Measurements from ENCODE around the gene KCTD6. TPM values are rescaled to one million over a fixed set of nuclear protein-coding genes. Genes with fewer than 3 reads are reported as not detected.

KCTD6 gene
- total RNA-seq, 1 experiment from 2014 or later, result 8.9 TPM

- H3K36me3 ChIP-seq, result peaks cover 5% of the 10 kb centered on the region
- no peaks in the 10 kb centered on the region for H3K27me3 ChIP-seq (replicated peaks)
- no peak overlapping the region for H3K27ac ChIP-seq
- peaks cover 25% of the 10 kb centered on the region for H3K4me1 ChIP-seq (replicated peaks)
- H3K9me3 ChIP-seq (replicated peaks), result no peaks in the 10 kb centered on the region
- no peak for DNase-seq (ENCODE audit: low read depth in 1 of 2, low spot score in 2 of 2)
- no peak overlapping the region for H3K4me3 ChIP-seq
These were observed 3.2 kb downstream of the KCTD6 start for GRCh38 chr3:58495101-58495500.

GRCh38 chr3:58496206-58496857, 4.4 kb downstream of the KCTD6 start:
- no peak overlapping the region for H3K27ac ChIP-seq
- H3K27me3 ChIP-seq (replicated peaks), result no peaks in the 10 kb centered on the region
- no peak for DNase-seq (ENCODE audit: low read depth in 1 of 2, low spot score in 2 of 2)
- H3K36me3 ChIP-seq, result peaks cover 11% of the 10 kb centered on the region
- no peak overlapping the region for H3K4me3 ChIP-seq
- peaks cover 18% of the 10 kb centered on the region for H3K4me1 ChIP-seq (replicated peaks)
- no peaks in the 10 kb centered on the region for H3K9me3 ChIP-seq (replicated peaks)

- peaks cover 16% of the 10 kb centered on the region for H3K4me1 ChIP-seq (replicated peaks)
- H3K9me3 ChIP-seq (replicated peaks), result no peaks in the 10 kb centered on the region
- peaks cover 11% of the 10 kb centered on the region for H3K36me3 ChIP-seq
- no peak overlapping the region for H3K27ac ChIP-seq
- no peaks in the 10 kb centered on the region for H3K27me3 ChIP-seq (replicated peaks)
- DNase-seq (ENCODE audit: low read depth in 1 of 2, low spot score in 2 of 2), result no peak
- H3K4me3 ChIP-seq, result no peak overlapping the region
These were observed 5.2 kb downstream of the KCTD6 start for GRCh38 chr3:58497097-58497496.

DNA sequence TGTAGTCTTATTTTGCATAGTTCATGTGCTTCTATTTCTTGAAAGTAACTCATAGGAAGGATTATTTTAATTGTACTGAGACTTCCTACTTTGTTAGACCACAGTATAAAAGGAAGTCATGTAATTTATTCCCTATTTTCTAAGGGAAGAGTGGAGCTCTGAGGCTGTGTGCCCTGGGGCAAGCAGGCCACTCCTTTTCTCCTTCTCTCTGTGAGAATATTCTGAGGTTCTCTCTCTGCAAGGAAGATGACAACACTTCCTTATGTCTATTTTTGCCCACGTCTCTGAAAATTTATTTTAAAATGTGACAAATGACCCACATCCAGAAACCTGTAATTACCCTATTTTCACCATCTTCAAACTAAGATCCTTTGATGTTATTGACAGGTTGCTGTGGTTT, 11.0 kb downstream of the KCTD6 start:
- Histone ChIP-seq H3K27ac (no peak overlapping the region), H3K4me3 (no peak overlapping the region)
- DNase-seq (ENCODE audit: low read depth in 1 of 2, low spot score in 2 of 2), result no peak

GRCh38 chr3:58507356-58508078, 15.6 kb downstream of the KCTD6 start:
- H3K4me1 ChIP-seq (replicated peaks), result no peaks in the 10 kb centered on the region
- no peaks in the 10 kb centered on the region for H3K27me3 ChIP-seq (replicated peaks)
- no peak for DNase-seq (ENCODE audit: low read depth in 1 of 2, low spot score in 2 of 2)
- no peaks in the 10 kb centered on the region for H3K9me3 ChIP-seq (replicated peaks)
- H3K27ac ChIP-seq, result no peak overlapping the region
- no peak overlapping the region for H3K4me3 ChIP-seq
- H3K36me3 ChIP-seq, result no peaks in the 10 kb centered on the region; the same call in 1 of the 2 replicates

More for the DNA sequence above, 11.0 kb downstream of the KCTD6 start:
- Histone ChIP-seq H3K36me3 (peaks cover 7% of the 10 kb centered on the region), H3K27me3 (replicated peaks) (no peaks in the 10 kb centered on the region), H3K9me3 (replicated peaks) (no peaks in the 10 kb centered on the region), H3K4me1 (replicated peaks) (no peaks in the 10 kb centered on the region)

DNA sequence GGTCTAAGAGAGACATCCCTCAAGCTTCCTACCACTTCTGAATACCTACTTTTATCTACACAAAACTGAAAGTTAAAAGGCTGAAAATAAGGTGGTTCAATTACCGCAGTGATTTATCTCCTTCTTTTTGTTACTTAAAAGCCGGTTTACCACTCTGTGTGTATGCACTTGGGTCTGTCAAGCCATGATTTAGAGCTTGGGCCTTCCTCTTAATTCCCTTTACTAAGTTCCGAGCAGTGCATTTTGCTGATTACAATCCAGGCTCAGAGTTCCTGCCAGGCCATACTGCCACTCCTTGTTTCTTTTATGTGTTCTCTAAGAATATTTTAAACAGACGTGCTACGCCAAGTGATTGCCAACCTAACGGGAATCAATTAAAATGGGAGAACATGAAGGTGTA, 16.5 kb downstream of the KCTD6 start:
- Histone ChIP-seq H3K36me3 (no peaks in the 10 kb centered on the region), H3K9me3 (replicated peaks) (no peaks in the 10 kb centered on the region), H3K4me3 (no peak overlapping the region), H3K27ac (no peak overlapping the region), H3K27me3 (replicated peaks) (no peaks in the 10 kb centered on the region), H3K4me1 (replicated peaks) (no peaks in the 10 kb centered on the region)
- DNase-seq (ENCODE audit: low read depth in 1 of 2, low spot score in 2 of 2), result no peak

- Histone ChIP-seq H3K36me3 (no peaks in the 10 kb centered on the region), H3K27ac (no peak overlapping the region), H3K4me3 (no peak overlapping the region), H3K27me3 (replicated peaks) (no peaks in the 10 kb centered on the region), H3K9me3 (replicated peaks) (no peaks in the 10 kb centered on the region), H3K4me1 (replicated peaks) (no peaks in the 10 kb centered on the region)
- no peak for DNase-seq (ENCODE audit: low read depth in 1 of 2, low spot score in 2 of 2)
These were observed 22.5 kb downstream of the KCTD6 start for GRCh38 chr3:58514405-58514804.

DNA sequence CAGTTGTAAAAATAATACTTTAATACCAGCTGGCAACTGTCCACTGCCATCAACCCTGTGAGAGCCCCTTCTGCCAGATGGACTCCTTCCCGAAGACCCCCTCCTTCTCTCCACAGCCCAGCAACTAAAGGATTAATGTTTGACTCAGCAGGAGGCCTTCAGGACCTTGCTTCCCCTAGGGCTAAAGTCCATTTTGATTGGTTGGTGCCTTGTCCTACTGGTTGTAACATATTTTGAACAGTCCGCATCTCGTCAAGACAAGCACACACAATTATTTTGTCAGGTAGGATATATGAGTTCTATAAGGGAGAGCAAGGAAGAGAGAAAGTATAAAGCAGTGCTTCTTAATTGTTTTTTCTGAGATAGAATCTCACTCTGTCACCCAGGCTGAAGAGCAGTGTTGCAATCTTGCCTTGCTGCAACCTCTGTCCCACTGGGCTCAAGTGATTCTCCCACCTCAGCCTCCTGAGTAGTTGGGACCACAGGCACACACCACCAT, 26.4 kb downstream of the KCTD6 start:
- no peak overlapping the region for H3K27ac ChIP-seq
- H3K36me3 ChIP-seq, result no peaks in the 10 kb centered on the region
- H3K9me3 ChIP-seq (replicated peaks), result no peaks in the 10 kb centered on the region
- H3K4me1 ChIP-seq (replicated peaks), result no peaks in the 10 kb centered on the region
- H3K27me3 ChIP-seq (replicated peaks), result no peaks in the 10 kb centered on the region
- no peak for DNase-seq (ENCODE audit: low read depth in 1 of 2, low spot score in 2 of 2)
- no peak overlapping the region for H3K4me3 ChIP-seq

DNA sequence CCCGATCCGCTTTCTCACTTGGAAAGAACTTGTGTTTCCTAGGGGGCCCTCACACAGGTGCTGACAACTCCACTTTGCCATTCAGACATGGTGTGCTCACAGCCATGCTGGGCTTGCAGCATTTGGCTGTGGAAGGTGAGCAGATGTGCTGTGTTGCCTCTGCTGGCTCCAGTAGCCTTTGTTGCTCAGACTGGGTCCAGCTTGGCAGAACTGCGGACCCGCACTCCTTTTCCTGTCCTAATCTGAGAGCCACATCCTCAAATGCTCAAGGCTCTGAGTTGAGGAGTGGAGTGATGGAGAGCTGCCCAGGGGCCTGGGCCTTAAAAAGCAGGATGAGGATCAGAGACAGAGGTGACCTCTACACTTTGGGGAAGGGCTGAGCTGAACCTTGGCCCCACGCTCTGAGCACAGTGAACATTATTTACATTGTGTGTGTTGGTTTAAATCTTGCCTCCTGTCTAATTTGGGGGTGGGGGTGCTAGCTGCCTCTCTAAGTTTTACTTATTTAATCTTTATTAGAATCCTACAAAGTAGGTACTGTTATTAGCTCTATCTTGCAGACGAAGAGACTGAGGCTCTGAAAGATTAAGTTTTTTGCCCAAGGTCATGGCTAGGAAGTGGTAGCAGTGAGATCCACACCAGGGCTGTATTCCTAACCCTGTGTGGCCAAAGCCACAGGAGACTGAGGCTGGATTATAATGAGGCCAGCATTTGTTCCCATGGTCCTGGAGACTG, 27.9 kb downstream of the KCTD6 start:
- Histone ChIP-seq H3K27me3 (replicated peaks) (no peaks in the 10 kb centered on the region), H3K36me3 (no peaks in the 10 kb centered on the region), H3K9me3 (replicated peaks) (no peaks in the 10 kb centered on the region), H3K4me3 (no peak overlapping the region), H3K4me1 (replicated peaks) (no peaks in the 10 kb centered on the region), H3K27ac (no peak overlapping the region)
- no peak for DNase-seq (ENCODE audit: low read depth in 1 of 2, low spot score in 2 of 2)

DNA sequence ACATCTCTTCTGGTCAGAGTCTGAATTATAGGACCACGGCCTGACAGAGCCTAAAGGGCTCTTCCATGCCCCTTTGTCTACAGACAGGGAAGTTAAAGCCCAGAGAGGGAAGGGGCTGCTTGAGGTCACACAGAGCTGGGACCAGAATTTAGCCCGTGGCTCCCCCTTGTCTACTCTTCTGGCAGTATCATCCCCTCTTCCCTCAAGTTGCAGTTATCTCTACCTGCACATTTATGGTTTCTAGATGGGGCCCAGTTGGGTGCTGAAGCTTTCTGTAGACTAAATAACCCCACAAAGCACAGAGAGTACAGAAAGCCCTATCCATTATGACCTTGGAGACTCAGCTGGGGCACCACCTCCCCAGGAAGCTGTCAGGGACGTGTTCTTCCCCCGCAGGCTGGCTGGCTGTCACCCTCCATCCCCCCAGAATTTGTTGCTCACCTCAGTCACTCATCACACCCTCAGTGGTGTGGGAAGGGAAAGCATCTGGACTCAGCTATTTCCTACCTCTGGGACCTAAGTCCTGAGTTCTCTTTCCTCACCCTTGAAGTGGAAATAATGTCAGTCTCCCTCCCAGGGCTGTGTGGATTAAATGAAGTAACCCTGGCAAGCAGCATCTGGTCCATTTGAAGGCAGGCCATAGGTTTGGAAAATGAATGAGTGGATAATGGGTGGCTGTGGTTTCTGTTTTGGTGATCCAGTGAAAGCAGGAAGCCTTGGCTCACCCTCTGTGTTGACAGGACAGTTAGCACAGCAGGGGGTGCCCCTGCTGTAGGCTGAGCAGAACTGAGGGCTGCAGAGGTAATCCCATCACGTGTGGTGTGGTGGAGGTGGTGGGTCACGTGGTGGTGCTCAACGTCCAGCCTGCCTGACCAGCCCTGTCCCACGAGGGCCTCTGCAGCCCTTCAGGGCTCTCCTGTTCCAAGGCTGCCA, 28.8 kb downstream of the KCTD6 start:
- Histone ChIP-seq H3K4me3 (no peak overlapping the region), H3K36me3 (no peaks in the 10 kb centered on the region), H3K27me3 (replicated peaks) (no peaks in the 10 kb centered on the region), H3K9me3 (replicated peaks) (no peaks in the 10 kb centered on the region), H3K27ac (no peak overlapping the region), H3K4me1 (replicated peaks) (no peaks in the 10 kb centered on the region)
- no peak for DNase-seq (ENCODE audit: low read depth in 1 of 2, low spot score in 2 of 2)

- H3K4me3 ChIP-seq, result no peak overlapping the region
These were observed 29.4 kb downstream of the KCTD6 start for GRCh38 chr3:58521336-58521670.

GRCh38 chr3:58521917-58522631, 30.2 kb downstream of the KCTD6 start:
- no peak overlapping the region for H3K4me3 ChIP-seq
- no peaks in the 10 kb centered on the region for H3K9me3 ChIP-seq (replicated peaks)
- H3K27me3 ChIP-seq (replicated peaks), result no peaks in the 10 kb centered on the region
- H3K4me1 ChIP-seq (replicated peaks), result peaks cover 7% of the 10 kb centered on the region
- no peaks in the 10 kb centered on the region for H3K36me3 ChIP-seq
- no peak for DNase-seq (ENCODE audit: low read depth in 1 of 2, low spot score in 2 of 2)
- H3K27ac ChIP-seq, result no peak overlapping the region

More at GRCh38 chr3:58521336-58521670, 29.4 kb downstream of the KCTD6 start:
- Histone ChIP-seq H3K4me1 (replicated peaks) (peaks cover 4% of the 10 kb centered on the region), H3K9me3 (replicated peaks) (no peaks in the 10 kb centered on the region), H3K27me3 (replicated peaks) (no peaks in the 10 kb centered on the region), H3K27ac (no peak overlapping the region), H3K36me3 (no peaks in the 10 kb centered on the region)
- no peak for DNase-seq (ENCODE audit: low read depth in 1 of 2, low spot score in 2 of 2)

Data from SJSA1 (cell line).